Measurements from ENCODE around the gene SLC22A7.

DNA sequence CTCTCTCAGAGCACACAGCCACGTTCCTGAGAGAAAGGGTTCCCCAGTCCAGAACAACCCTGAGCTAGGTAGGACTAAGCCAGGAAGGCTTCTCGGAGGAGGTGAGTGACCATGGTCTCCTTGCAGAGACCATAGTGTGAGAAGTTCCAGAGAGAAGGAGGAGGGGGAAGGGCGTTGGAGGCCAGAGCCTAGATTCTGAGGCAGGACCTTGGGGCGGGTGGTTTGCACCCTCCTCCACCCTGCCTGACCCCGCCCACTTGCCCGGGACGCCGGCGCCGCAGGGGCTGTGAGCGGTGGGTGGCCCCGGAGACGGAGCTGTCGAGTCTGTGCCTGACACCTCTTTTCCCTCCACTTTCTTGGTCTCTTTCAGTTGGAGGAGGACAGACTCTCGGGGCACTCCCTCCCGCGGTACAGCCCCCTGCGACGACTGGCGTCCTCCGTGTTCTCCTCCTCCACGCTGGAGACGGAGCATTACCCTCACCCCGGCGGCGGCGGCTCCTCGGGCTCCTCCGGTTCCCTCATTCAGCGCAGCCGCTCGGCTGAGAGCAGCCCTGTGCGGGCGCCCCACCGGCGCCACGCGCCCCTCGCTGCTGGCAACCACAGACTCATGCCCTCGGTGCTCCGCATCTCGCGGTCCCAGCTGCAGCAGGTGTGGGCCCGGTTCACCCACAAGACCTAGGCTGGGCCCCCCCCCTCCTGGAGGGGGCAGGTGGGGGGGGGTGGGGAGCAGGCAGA lies 28.6 kb upstream of the SLC22A7 start:
- TF ChIP-seq, protein P1, sequence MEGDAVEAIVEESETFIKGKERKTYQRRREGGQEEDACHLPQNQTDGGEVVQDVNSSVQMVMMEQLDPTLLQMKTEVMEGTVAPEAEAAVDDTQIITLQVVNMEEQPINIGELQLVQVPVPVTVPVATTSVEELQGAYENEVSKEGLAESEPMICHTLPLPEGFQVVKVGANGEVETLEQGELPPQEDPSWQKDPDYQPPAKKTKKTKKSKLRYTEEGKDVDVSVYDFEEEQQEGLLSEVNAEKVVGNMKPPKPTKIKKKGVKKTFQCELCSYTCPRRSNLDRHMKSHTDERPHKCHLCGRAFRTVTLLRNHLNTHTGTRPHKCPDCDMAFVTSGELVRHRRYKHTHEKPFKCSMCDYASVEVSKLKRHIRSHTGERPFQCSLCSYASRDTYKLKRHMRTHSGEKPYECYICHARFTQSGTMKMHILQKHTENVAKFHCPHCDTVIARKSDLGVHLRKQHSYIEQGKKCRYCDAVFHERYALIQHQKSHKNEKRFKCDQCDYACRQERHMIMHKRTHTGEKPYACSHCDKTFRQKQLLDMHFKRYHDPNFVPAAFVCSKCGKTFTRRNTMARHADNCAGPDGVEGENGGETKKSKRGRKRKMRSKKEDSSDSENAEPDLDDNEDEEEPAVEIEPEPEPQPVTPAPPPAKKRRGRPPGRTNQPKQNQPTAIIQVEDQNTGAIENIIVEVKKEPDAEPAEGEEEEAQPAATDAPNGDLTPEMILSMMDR (IDR thresholded peaks at IDR 0.05): no peak
- no peak for TF ChIP-seq POLR2A (IDR thresholded peaks at IDR 0.05)

Measured in prostate gland (tissue), 2 donors.